AG09319 (cell line): ENCODE data around the gene ARNT2.
A peak's percentile ranks its signal among the peaks of the same experiment; 100 is the strongest.

Source experiments
- DNase-seq: peaks from one replicate; pipeline ENCODE4 v3.0.0-alpha.2; 2010; ENCODE audit warnings: low read depth; ENCODE audit errors: extremely low read depth
- CTCF ChIP-seq: IDR thresholded peaks from 2 replicates; pipeline ENCODE4 v1.5.1; 2011; ENCODE audit warnings: low read depth, mild to moderate bottlenecking, inconsistent platforms, low read length, moderate library complexity

Gene ARNT2

GRCh38 chr15:80586161-80586560 is 182.0 kb downstream of the ARNT2 start:
- DNase-seq = no peak
- no peak for TF ChIP-seq CTCF

- TF ChIP-seq CTCF = no peak
- no peak for DNase-seq
Observed at GRCh38 chr15:80587007-80587406, 182.8 kb downstream of the ARNT2 start.

GRCh38 chr15:80587816-80588456 is 183.8 kb downstream of the ARNT2 start:
- no peak for TF ChIP-seq CTCF
- DNase-seq = no peak

- no peak for TF ChIP-seq CTCF
- DNase-seq = peak; percentile 77
Observed at GRCh38 chr15:80588801-80589200, 184.6 kb downstream of the ARNT2 start.

GRCh38 chr15:80590761-80591355 is 186.7 kb downstream of the ARNT2 start:
- DNase-seq = no peak
- no peak for TF ChIP-seq CTCF

GRCh38 chr15:80591471-80591870 is 187.3 kb downstream of the ARNT2 start:
- TF ChIP-seq CTCF = no peak
- no peak for DNase-seq

GRCh38 chr15:80591938-80592825 is 188.0 kb downstream of the ARNT2 start:
- no peak for DNase-seq
- TF ChIP-seq CTCF = no peak
